NOMO-1 (cell line): ENCODE results near the gene PLEKHA6.
A peak's percentile ranks its signal among the peaks of the same experiment; 100 is the strongest.
"Not testable (repeated sequence)": the region's sequence is repeated elsewhere in the genome, so short reads cannot be mapped to it uniquely, and the experiment has no call there.

Source experiments
- DNase-seq, 2 experiments: peaks; one replicate each; lab custom pipeline; 2025; ENCODE audit not compliant: unreplicated experiment in 2 of 2; lab: John Stamatoyannopoulos, UW

Gene PLEKHA6

DNA sequence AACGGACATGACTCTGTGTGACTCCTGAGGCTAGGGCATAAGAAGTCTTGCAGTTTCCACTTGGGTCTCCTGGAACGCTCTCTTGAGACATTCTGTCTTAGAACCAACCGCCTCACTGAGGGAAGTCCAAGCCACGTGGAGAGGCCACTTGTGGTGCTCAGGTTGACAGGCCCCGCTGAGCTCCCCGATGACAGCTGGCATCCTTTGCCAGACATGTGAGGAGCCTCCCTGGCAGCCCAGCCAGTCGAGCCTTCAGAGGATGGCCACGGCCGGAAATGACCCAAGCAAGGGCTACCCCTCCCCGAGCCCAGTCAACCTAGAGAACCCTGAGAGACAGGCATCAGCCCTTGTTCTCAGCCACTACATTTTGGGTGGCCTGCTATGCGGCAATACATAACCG, 20.7 kb downstream of the PLEKHA6 start:
- DNase-seq, result no peak

- DNase-seq, result no peak
Measured at GRCh38 chr1:204338360-204338759, 21.4 kb downstream of the PLEKHA6 start.

DNA sequence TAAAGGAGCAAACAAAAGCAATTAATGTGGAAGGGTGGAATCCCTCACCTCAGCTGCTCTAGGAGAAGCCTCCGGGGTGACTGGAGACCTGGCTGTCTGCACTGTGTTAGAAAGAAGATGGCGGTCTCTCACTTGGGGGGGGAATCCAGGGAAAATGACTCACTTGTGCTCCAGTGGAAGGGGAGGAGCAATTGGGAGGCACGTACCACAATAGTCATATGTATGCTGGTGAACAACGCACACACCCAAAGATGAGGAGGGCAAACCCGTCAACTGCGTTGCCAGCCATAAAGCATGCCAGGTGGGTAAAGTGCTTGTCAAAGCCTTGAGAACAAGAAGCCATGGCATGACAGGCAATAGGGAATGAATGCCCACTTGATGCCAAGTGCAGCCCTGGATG, 22.1 kb downstream of the PLEKHA6 start:
- no peak for DNase-seq

GRCh38 chr1:204337036-204337429, 22.7 kb downstream of the PLEKHA6 start:
- DNase-seq, result no peak

- DNase-seq, result no peak
Measured at GRCh38 chr1:204336421-204337035, 23.2 kb downstream of the PLEKHA6 start.

DNA sequence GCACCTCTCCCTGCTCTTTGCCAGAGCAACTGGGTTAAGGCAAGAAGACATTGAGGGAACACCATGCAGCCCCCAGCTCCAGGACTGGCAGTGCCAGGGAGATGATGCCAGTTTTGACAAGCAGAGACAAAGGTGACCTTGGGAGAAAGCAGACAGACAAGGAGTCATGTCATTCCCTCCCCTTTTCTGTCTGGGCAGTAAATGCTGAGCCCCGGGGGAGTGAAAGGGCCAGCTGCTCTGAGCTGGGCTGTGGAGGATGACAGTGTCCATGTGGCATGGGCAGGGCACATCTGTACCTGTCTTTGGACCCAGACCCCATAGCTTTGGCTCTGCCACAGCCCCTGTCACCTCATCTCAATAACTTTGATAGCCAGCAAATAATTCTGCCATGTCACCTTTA, 24.2 kb downstream of the PLEKHA6 start:
- no peak for DNase-seq

DNA sequence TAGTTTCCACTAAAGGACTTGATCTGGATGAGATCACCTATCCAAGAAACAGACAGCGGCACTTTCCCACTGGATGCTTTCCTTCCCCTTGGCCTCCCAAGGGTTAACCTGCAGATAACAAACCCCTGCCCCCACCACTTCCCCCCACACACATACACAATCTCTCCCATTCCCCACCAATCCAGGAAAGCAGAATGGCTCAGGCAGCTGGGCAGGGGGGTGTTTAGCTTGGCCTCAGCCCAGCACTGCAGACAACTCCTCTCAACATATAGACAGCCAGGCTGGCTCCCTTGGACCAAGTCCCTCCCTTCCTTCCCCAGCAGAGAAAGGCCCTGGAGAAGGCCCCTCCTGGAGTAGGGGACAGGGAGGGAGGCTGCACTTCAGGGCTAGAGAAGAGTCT, 24.6 kb downstream of the PLEKHA6 start:
- no peak for DNase-seq

DNA sequence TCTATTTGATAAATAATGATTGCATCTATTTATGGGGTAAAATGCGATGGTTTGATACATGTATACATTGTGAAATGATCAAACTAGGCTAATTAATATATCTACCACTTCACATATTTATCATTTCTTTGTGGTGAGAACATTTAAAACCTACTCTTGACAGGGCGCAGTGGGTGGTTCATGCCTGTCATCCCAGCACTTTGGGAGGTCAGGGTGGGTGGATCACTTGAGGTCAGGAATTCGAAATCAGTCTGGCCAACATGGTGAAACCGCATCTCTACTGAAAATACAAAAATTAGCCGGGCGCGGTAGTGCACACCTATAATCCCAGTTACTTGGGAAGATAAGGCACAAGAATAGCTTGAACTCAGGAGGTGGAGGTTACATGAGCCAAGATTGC, 25.3 kb downstream of the PLEKHA6 start:
- no peak for DNase-seq

GRCh38 chr1:204333427-204333826, 26.3 kb downstream of the PLEKHA6 start:
- no peak for DNase-seq

- no peak for DNase-seq
Measured at GRCh38 chr1:204331847-204332487, 27.8 kb downstream of the PLEKHA6 start.

DNA sequence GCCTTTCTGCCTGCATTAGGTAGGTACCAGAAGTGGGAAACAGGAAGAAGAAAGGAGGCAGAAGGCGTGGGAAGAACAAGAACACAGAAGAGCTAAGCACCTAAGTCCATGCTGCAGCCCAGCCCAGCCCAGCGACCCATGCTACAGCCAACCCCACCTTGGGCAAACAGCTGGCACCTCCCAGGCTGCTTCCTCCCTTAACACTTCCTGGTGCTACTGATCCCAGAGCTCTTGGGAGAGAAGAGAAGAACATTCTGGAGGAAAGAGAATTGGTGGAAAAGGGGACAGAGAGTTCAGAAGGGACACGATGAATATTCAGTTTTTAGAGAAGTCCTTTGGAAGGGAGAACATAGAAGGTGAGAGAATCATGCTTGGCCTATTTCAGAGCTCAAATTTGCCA, 28.5 kb downstream of the PLEKHA6 start:
- no peak for DNase-seq

GRCh38 chr1:204327870-204328269, 31.9 kb downstream of the PLEKHA6 start:
- not testable (repeated sequence) for DNase-seq

- no peak for DNase-seq
Measured at GRCh38 chr1:204327359-204327758, 32.4 kb downstream of the PLEKHA6 start.

DNA sequence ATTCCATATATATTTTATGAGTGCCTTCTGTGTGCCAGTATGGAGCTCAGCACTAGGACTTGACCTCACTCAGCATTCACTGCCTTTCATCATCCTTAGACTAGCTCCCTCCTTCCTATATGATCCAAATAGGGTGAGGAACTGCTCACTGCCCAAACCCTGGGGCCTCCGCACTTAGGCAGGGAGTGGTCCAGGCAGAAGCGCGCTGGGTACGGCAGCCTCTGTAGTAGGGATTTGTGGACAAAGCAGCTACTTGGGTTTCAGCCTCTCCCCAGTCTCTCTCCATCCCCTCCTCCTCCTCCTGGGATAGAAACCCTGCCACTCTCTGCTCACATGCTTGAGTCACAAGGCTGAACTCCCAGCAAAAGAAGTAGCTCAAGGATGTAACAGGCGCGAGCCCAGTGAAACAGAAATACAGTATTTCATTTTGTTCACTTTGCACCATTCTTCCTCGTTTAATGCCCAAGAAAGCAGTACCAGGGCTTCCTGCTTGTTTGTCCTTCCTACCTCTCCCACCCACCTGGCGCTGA, 32.9 kb downstream of the PLEKHA6 start:
- DNase-seq, result no peak

- no peak for DNase-seq
Measured at GRCh38 chr1:204325944-204326343, 33.8 kb downstream of the PLEKHA6 start.

DNA sequence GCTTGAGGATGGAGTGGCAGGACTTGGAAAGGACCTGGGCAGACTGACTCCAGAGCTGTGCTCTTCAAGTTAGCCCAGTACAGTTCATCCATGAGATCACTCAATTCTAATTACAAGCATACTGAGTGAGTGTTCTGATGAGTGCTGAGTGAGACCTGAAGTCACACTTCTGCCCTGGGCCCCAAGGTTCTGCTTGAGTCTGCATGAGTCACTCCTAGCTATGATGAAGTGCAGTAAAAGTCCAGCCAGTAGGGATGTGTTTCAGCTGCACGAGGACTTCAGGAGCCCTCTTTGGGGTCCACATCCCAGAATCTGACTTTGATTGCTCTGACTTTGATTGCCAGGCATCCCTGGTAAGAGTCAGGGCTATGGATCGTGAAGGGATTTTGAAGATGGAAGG, 35.8 kb downstream of the PLEKHA6 start:
- DNase-seq, result peak in 1 of 2 experiments; percentile 25

DNA sequence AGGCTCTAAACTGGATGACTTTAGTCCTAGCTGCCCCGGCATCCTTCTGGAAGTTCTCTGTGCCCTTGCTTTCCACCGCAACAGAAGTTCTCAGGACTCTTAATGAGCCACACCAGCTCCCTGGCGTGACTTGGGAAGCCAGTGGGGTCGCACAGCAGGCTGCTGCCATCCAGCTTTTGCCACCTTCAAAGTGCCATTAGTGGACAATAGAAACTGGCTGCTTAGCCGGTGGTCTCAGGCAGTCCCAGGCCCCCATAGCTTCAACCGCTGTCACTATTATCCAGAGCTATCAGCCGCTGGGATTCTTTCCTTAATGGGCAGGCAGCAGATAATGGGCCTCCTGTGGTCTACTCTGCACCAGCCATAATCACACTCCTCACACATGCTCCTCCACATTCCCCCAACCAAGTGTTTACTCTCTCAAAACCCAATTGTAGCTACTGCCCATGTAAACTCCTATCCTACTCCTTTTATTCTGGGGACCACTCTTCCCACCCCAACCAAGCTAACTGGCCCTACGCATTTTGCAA, 37.3 kb downstream of the PLEKHA6 start:
- no peak for DNase-seq

DNA sequence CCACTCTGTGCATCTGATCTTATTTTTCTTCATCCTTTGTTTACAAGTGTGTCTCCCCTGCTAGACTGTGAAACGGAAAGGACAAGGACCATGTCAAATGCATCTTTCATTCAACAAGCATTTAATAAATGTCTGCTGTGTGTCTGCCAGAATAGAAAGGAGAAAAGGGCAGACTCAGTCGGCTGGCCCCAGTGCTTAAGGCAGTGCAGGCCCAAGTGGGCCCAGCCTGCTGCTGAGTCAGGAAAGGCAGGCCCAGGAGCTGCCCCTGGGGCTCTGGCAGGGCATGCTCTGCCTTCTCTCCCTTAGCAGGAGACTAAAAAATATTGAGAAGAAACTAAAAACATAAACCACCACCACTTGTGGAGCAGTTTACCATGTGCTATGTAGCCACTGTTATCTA, 38.1 kb downstream of the PLEKHA6 start:
- DNase-seq, result no peak

DNA sequence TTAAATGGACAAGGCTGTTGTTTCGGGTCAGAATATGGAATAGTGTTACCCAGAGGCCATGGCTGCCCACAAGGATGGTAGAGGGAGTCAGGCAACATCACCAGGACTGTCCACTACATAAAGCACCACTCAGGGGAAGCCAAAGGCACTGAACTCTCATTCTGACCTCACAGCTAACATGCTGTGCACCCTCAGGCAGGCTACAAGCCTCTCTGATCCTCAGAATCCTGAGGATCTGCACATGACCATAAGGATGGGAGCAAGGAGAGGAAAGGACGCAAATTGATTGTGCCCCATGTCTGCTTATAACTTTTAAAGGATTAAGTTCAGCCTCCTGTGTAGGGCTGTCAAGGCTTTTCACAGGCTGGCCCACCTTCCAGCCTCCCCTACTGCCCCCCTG, 38.7 kb downstream of the PLEKHA6 start:
- DNase-seq, result no peak

DNA sequence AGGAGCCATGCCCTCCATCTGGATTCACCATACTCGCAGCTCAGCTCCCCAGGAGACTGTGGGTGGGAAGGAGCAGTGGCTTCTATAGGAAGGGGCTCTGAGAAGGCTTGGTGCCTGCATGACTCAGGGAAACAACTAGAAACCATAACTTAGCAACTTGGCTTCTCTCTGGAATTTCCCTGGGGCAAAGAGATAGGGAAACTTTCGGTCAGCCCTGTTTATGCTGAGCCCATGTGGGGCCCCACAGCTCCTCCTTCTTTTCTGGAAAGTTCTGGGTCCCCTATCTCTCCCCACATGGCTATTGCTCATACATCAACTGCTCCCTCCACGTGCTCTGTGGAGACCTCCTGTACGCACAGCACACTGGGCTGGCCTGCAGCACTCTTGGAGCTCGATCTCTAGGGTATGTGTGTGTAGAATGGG, 39.3 kb downstream of the PLEKHA6 start:
- DNase-seq, result no peak

DNA sequence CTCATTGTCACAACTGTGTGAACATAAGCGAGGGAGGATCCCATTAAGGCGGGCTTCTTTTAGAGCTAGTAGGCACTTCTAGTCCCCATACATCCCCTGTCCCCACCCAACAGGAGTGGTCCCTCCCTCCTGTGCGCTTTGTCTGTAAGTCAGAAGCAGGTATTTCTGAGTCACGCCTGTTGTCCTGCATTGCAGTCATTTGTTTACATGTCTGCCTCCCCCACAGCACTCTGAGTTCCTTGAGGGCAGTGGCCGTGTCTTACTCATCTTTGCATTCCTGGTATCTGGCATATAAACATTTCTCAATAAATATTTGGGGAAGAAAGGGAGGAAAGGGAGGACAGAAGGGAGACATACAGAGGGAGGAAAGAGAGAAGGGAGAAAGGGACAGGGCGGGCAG, 40.3 kb downstream of the PLEKHA6 start:
- no peak for DNase-seq

- DNase-seq, result no peak
Measured at GRCh38 chr1:204319027-204319426, 40.7 kb downstream of the PLEKHA6 start.
